HG02885 (cell line): ENCODE results near the gene OTUD7B.
A peak's percentile ranks its signal among the peaks of the same experiment; 100 is the strongest.
"Not testable (repeated sequence)": the region's sequence is repeated elsewhere in the genome, so short reads cannot be mapped to it uniquely, and the experiment has no call there.

Source experiments
- ATAC-seq: cut with Tn5 transposase; IDR thresholded peaks from one replicate; pipeline ENCODE4 v1.9.1; 2021; ENCODE audit warnings: mild to moderate bottlenecking; ENCODE audit not compliant: unreplicated experiment, poor library complexity

OTUD7B gene

GRCh38 chr1:149962039-149962647 lies 48.4 kb downstream of the OTUD7B start:
- ATAC-seq: no peak

GRCh38 chr1:149957548-149957947 lies 53.0 kb downstream of the OTUD7B start:
- not testable (repeated sequence) for ATAC-seq

DNA sequence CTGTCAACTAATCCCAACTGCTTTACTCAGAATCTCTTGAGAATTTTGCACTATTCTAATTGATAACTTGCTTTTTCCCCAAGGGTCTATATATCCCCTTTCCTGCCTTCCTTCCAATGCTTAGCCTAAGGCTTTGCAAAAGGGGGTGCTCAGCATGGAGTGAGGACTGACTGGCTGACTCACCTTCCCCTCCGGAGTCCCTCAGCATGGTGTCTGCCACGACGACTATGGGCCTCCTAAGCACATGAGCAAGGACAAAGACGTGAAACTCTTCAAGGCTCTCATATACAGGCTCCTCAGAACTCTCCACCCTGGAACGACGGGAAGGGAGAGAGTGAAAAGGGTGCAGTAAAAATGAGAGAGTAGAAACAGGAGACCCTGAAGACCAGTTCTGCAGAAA lies 60.6 kb downstream of the OTUD7B start:
- ATAC-seq: no peak

GRCh38 chr1:149945206-149945605 lies 65.3 kb downstream of the OTUD7B start:
- no peak for ATAC-seq

DNA sequence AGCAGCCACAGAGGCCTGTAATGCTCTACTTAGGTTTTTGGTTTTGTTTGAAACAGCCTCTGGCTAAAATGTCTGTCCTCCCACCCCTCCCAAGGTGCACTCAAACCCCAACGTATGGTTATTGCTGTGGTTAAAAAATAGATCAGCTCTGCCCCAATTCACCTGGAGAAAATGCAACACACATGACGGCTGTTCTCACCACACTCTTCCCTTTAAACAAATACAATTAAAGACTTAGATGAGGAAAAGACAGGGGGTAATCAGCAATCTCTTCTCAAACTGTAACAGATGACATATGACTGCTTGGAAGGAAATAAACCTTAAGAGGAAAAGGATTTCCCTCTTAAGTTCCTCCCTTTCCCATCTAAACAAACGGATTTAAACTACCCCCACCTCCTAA lies 67.6 kb downstream of the OTUD7B start:
- ATAC-seq: no peak

GRCh38 chr1:149942207-149942606 lies 68.3 kb downstream of the OTUD7B start:
- ATAC-seq: no peak

- ATAC-seq: no peak
Observed at GRCh38 chr1:149940427-149940826, 70.1 kb downstream of the OTUD7B start.

GRCh38 chr1:149938668-149939003 lies 71.9 kb downstream of the OTUD7B start:
- ATAC-seq: not testable (repeated sequence)

- no peak for ATAC-seq
Observed at GRCh38 chr1:149937759-149938158, 72.8 kb downstream of the OTUD7B start.

- ATAC-seq: no peak
Observed at GRCh38 chr1:149936992-149937705, 73.4 kb downstream of the OTUD7B start.

- ATAC-seq: no peak
Observed at GRCh38 chr1:149936170-149936991, 74.1 kb downstream of the OTUD7B start, which contains the start of gene MTMR11. TSS of gene MTMR11 (minus strand) at chr1:149936879. CDS start at chr1:149936647, 232 bp downstream.

DNA sequence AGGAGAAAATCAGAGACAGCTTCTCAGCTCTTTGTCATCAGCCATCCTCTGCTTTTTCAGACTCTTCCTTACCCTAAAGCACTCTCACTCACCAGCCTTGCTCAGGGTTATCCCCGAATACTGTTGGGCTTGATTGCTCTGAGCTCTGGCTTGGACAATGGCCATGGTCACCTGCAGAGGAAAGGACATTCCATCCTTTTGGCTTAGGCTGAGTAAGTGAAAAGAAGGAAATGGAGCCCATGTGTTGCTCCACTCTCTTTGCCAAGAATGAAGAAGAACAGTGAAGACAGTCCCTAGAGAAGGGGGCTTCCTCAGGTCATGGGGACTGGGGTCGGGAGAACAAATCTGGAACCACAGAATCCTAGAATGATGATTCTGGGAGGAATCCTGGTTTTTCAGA lies 76.2 kb downstream of the OTUD7B start:
- ATAC-seq: no peak

GRCh38 chr1:149933208-149933607 lies 77.3 kb downstream of the OTUD7B start:
- ATAC-seq: no peak

DNA sequence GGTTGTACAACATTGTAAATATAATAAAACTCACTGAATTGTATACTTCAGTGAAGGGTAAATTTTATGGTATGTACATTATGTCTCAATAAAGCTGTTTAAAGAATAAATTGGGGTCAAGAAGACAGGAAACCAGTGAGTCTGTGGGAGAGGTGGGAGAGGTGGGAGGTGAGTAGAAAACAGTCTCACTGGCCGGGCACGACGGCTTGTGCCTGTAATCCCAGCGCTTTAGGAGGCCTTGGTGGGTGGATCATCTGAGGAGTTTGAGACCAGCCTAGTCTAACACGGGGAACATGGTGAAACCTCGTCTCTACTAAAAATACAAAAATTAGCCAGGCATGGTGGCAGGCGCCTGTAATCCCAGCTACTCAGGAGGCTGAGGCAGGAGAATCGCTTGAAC lies 78.1 kb downstream of the OTUD7B start:
- no peak for ATAC-seq

- no peak for ATAC-seq
Observed at GRCh38 chr1:149931212-149931790, 79.2 kb downstream of the OTUD7B start.

DNA sequence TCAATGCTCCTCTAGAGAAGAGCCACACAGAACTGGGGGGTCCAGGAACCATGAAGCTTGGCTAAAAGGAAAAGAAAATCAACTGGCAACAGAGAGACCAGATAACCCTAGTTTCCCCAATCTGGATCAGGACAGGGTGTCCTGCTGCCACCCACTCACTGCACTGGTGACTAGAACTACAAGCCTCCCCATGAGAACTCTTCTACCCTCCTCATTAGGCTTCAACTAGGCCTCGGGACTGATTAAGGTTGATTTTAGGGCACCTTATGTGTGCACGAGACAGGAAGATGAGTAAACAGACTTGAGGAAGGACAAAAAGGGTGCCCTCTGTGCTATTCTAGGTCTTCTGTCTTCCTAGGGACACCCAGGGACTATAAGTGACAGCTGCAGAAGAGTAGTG lies 80.7 kb downstream of the OTUD7B start:
- ATAC-seq: no peak

DNA sequence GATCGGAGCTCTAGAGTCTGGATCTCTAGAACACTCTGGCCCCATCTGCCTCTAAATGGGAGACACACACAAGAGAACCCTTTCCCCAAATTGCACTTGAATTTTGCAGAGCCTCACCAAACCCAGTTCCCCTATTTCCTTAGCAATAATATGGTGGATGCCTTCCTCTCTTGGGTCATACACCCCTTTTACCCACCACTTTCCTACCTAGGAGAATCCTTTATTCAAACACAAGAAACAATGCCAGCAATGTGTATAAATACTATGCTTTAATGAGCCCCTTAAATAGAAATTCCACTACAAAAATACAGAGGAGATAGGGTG lies 82.2 kb downstream of the OTUD7B start:
- ATAC-seq: no peak

DNA sequence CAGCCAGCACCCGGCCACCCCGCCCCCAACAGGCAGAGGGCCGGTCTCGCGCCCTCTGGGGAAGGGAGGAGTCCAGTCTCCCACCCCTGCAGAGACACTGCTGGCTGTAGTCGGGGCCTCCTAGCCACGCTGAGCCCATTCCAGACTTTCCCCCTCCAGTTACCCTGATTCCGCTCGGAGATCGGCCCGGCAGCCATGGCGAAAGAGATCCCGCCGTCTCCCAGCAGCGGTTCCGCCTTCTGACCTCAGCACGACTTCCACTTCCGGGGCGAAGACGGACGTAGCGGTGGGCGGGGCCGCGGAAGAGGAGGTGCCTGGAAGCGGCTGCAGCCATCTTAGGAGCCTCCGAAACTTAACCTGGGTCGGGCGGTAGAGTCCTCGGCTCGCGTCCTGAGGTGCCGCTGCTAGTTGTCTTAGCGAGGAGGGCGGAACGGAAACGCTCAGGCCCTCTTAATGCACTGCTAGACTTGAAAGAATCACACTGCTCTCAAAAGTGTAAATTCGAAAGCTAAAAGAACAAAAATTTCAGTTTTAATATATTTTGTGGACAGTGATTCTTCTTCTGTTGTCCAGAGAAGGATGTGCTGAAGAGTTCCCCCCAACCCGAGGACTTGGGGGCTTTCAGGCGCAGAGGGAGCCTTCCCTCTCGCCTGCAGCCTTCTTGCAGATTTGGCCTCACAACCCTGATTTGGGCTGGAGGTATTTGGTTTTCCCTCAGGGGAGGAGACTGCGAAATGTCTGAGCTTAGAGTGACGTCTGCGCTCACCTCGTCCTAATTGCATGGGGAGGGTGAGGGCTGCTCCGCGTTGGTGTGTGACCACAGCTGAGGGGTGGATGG lies 82.7 kb downstream of the OTUD7B start, which contains the start of gene SF3B4:
Gene SF3B4, minus strand, starts transcription at position 241 of the 838 bp plus-strand sequence. Its CDS starts 44 bp downstream, at position 197.
- ATAC-seq: peak; percentile 96

DNA sequence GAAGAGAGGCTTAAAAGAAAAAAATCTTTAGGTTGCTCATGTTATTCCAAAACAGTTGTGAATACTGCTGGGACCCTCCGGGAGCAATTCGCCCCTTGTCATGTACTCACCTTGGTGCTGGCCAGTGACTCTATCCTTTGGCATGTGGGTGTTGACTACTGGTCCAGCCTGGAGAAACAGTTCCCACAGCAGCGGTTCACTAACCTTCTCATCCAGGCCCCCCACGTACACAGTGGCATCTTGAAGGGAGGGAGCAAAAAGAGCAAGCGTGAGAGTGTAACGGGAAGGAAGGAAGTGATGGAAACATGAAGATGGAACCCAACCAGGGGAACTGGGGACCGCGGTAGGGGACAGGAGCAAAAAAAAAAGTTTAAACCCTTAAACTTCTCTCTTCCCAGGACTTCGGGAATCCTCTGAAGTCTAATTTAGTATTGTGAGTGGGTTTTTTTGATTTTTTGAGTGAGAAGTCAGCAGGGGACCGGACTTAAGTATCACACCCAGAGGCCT lies 83.4 kb downstream of the OTUD7B start:
- no peak for ATAC-seq

GRCh38 chr1:149926296-149926695 lies 84.2 kb downstream of the OTUD7B start:
- ATAC-seq: no peak
